Measurements from ENCODE around the gene ELL. TPM values are rescaled to one million over a fixed set of nuclear protein-coding genes. Genes with fewer than 3 reads are reported as not detected.

Gene ELL
- total and polyA plus RNA-seq, 9 of the 15 experiments (the other 6 are each of a cell fraction or from before 2014, with no cell fraction given) = 0.24 to 22.5 (median 4.1) TPM

DNA sequence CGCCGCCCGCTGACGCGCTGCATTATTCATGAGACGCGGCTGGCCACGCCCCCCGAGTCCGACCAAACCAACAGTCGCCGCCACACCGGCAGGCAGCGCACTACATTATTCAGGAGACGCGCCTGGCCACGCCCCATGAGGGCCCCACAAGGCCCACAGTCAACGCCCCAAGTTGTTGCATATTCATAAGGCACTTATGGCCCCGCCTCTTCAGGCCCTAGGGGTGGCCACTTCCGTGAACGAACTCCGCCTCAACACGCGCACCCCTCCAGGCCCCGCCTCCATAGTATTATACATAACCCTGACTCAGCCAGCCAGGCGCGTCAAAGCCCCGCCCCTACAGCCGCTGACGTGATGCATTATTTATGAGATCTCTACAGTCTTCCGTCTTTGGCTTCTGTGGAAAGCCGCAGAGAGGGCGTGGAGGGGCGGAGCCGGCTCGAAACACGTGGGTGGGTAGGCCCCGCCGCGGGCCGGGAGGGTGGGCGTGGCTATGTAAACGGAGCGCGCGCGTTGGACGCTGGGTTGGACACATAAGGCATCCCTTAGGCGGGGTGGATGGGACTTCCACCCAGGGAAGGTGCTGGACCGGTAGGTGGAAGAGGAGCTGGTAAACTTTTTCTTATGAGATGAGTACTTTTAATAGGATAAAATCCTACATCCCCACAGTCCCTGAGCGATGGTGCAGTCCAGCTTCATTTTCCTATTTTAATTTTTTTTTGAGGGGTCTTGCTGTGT is 423 bp upstream of the ELL start (continued):
- TF ChIP-seq EP400 (IDR thresholded peaks at IDR 0.05) (peak; percentile 43; the same call in 1 of the 2 replicates), ZNF586 (CRISPR knock-in tag; conservative IDR thresholded peaks at IDR 0.05) (no peak), TOE1 (IDR thresholded peaks at IDR 0.05; ENCODE audit: borderline replicate concordance) (peak; percentile 45; the same call in 1 of the 2 replicates), TOE1 (CRISPR knock-in tag; IDR thresholded peaks at IDR 0.05; ENCODE audit: borderline replicate concordance, low read depth) (no peak), BCL6 (CRISPR knock-in tag; IDR thresholded peaks at IDR 0.05) (no peak), CSDE1 (IDR thresholded peaks at IDR 0.05) (no peak), NUFIP1 (IDR thresholded peaks at IDR 0.05; ENCODE audit: partially characterized antibody) (no peak), TAF15 (IDR thresholded peaks at IDR 0.05; ENCODE audit: low read depth, low read length) (no peak), HCFC1 (IDR thresholded peaks at IDR 0.05; ENCODE audit: low read depth, low read length) (no peak; the same call in 1 of the 2 replicates), ZNF184 (CRISPR knock-in tag; IDR thresholded peaks at IDR 0.05) (no peak)
- TF ChIP-seq, protein P1, sequence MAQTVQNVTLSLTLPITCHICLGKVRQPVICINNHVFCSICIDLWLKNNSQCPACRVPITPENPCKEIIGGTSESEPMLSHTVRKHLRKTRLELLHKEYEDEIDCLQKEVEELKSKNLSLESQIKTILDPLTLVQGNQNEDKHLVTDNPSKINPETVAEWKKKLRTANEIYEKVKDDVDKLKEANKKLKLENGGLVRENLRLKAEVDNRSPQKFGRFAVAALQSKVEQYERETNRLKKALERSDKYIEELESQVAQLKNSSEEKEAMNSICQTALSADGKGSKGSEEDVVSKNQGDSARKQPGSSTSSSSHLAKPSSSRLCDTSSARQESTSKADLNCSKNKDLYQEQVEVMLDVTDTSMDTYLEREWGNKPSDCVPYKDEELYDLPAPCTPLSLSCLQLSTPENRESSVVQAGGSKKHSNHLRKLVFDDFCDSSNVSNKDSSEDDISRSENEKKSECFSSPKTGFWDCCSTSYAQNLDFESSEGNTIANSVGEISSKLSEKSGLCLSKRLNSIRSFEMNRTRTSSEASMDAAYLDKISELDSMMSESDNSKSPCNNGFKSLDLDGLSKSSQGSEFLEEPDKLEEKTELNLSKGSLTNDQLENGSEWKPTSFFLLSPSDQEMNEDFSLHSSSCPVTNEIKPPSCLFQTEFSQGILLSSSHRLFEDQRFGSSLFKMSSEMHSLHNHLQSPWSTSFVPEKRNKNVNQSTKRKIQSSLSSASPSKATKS (CRISPR knock-in tag; IDR thresholded peaks at IDR 0.05) = no peak
- TF ChIP-seq, protein P2, sequence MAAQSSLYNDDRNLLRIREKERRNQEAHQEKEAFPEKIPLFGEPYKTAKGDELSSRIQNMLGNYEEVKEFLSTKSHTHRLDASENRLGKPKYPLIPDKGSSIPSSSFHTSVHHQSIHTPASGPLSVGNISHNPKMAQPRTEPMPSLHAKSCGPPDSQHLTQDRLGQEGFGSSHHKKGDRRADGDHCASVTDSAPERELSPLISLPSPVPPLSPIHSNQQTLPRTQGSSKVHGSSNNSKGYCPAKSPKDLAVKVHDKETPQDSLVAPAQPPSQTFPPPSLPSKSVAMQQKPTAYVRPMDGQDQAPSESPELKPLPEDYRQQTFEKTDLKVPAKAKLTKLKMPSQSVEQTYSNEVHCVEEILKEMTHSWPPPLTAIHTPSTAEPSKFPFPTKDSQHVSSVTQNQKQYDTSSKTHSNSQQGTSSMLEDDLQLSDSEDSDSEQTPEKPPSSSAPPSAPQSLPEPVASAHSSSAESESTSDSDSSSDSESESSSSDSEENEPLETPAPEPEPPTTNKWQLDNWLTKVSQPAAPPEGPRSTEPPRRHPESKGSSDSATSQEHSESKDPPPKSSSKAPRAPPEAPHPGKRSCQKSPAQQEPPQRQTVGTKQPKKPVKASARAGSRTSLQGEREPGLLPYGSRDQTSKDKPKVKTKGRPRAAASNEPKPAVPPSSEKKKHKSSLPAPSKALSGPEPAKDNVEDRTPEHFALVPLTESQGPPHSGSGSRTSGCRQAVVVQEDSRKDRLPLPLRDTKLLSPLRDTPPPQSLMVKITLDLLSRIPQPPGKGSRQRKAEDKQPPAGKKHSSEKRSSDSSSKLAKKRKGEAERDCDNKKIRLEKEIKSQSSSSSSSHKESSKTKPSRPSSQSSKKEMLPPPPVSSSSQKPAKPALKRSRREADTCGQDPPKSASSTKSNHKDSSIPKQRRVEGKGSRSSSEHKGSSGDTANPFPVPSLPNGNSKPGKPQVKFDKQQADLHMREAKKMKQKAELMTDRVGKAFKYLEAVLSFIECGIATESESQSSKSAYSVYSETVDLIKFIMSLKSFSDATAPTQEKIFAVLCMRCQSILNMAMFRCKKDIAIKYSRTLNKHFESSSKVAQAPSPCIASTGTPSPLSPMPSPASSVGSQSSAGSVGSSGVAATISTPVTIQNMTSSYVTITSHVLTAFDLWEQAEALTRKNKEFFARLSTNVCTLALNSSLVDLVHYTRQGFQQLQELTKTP (IDR thresholded peaks at IDR 0.05; ENCODE audit: low read depth in 1 of 2, partially characterized antibody in 2 of 2) = peak in 1 of 2 experiments; percentile 76
- TF ChIP-seq, protein P3, sequence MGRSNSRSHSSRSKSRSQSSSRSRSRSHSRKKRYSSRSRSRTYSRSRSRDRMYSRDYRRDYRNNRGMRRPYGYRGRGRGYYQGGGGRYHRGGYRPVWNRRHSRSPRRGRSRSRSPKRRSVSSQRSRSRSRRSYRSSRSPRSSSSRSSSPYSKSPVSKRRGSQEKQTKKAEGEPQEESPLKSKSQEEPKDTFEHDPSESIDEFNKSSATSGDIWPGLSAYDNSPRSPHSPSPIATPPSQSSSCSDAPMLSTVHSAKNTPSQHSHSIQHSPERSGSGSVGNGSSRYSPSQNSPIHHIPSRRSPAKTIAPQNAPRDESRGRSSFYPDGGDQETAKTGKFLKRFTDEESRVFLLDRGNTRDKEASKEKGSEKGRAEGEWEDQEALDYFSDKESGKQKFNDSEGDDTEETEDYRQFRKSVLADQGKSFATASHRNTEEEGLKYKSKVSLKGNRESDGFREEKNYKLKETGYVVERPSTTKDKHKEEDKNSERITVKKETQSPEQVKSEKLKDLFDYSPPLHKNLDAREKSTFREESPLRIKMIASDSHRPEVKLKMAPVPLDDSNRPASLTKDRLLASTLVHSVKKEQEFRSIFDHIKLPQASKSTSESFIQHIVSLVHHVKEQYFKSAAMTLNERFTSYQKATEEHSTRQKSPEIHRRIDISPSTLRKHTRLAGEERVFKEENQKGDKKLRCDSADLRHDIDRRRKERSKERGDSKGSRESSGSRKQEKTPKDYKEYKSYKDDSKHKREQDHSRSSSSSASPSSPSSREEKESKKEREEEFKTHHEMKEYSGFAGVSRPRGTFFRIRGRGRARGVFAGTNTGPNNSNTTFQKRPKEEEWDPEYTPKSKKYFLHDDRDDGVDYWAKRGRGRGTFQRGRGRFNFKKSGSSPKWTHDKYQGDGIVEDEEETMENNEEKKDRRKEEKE (IDR thresholded peaks at IDR 0.05; ENCODE audit: borderline replicate concordance in 1 of 2, control insufficient read depth in 1 of 2, low read depth in 2 of 2, low read length in 1 of 2) = no peak; a peak in 1 of 4 replicates
- TF ChIP-seq, protein P4, sequence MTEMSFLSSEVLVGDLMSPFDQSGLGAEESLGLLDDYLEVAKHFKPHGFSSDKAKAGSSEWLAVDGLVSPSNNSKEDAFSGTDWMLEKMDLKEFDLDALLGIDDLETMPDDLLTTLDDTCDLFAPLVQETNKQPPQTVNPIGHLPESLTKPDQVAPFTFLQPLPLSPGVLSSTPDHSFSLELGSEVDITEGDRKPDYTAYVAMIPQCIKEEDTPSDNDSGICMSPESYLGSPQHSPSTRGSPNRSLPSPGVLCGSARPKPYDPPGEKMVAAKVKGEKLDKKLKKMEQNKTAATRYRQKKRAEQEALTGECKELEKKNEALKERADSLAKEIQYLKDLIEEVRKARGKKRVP (CRISPR knock-in tag; IDR thresholded peaks at IDR 0.05) = no peak
- TF ChIP-seq, protein P5, sequence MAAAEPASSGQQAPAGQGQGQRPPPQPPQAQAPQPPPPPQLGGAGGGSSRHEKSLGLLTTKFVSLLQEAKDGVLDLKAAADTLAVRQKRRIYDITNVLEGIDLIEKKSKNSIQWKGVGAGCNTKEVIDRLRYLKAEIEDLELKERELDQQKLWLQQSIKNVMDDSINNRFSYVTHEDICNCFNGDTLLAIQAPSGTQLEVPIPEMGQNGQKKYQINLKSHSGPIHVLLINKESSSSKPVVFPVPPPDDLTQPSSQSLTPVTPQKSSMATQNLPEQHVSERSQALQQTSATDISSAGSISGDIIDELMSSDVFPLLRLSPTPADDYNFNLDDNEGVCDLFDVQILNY (CRISPR knock-in tag; IDR thresholded peaks at IDR 0.05) = no peak
